HG02885 (cell line): Measurements from ENCODE around the gene BLTP2.
A peak's percentile ranks its signal among the peaks of the same experiment; 100 is the strongest.
"Not testable (repeated sequence)": the region's sequence is repeated elsewhere in the genome, so short reads cannot be mapped to it uniquely, and the experiment has no call there.

ENCODE experiments used
- ATAC-seq: cut with Tn5 transposase; IDR thresholded peaks from one replicate; pipeline ENCODE4 v1.9.1; 2021; ENCODE audit warnings: mild to moderate bottlenecking; ENCODE audit not compliant: unreplicated experiment, poor library complexity

The BLTP2 gene

GRCh38 chr17:28604031-28604430 is 40.9 kb downstream of the BLTP2 start:
- ATAC-seq: not testable (repeated sequence)

GRCh38 chr17:28599311-28600184 is 45.4 kb downstream of the BLTP2 start:
- ATAC-seq: peak; percentile 49

GRCh38 chr17:28598799-28599310 is 46.1 kb downstream of the BLTP2 start, which contains the start of gene SPAG5:
SPAG5 (minus strand) TSS chr17:28599025; CDS start chr17:28598946, 79 bp downstream.
- peak; percentile 84 for ATAC-seq

GRCh38 chr17:28598389-28598788 is 46.6 kb downstream of the BLTP2 start:
- no peak for ATAC-seq

- no peak for ATAC-seq
These were observed 47.2 kb downstream of the BLTP2 start for GRCh38 chr17:28597606-28598383.
